Stimulated activated naive CD8-positive, alpha-beta T cell treated with anti-CD3 and anti-CD28 coated beads, Interleukin-15, Interleukin-2, amounts not matched to agents 100 ng/mL and 50 ng/mL, for 24 hours (primary cell): ENCODE data around the gene GGTLC3.
"Not testable (repeated sequence)": the region's sequence is repeated elsewhere in the genome, so short reads cannot be mapped to it uniquely, and the experiment has no call there.

Source experiments
- H3K27ac Mint-ChIP-seq: one replicate; pipeline ENCODE4 v1.8.0; 2021; ENCODE audit warnings: mild to moderate bottlenecking, mixed read lengths
- H3K27me3 Mint-ChIP-seq: one replicate; pipeline ENCODE4 v1.8.0; 2021; ENCODE audit warnings: mixed read lengths
- H3K36me3 Mint-ChIP-seq: one replicate; pipeline ENCODE4 v1.8.0; 2021; ENCODE audit warnings: low read depth, mixed read lengths
- H3K4me1 Mint-ChIP-seq: one replicate; pipeline ENCODE4 v1.8.0; 2021; ENCODE audit warnings: low read depth, mixed read lengths
- H3K4me3 Mint-ChIP-seq: one replicate; pipeline ENCODE4 v1.8.0; 2021; ENCODE audit warnings: mild to moderate bottlenecking, mixed read lengths
- H3K9me3 Mint-ChIP-seq: one replicate; pipeline ENCODE4 v1.8.0; 2021; ENCODE audit warnings: mixed read lengths

The GGTLC3 gene

GRCh38 chr22:18518061-18518460 is at the start of gene GGTLC3:
Gene GGTLC3 (minus strand): TSS chr22:18518161. CDS start chr22:18517897, 264 bp downstream.
- not testable (repeated sequence) for H3K4me3 Mint-ChIP-seq, H3K36me3 Mint-ChIP-seq, H3K27me3 Mint-ChIP-seq, H3K27ac Mint-ChIP-seq, H3K4me1 Mint-ChIP-seq, H3K9me3 Mint-ChIP-seq

DNA sequence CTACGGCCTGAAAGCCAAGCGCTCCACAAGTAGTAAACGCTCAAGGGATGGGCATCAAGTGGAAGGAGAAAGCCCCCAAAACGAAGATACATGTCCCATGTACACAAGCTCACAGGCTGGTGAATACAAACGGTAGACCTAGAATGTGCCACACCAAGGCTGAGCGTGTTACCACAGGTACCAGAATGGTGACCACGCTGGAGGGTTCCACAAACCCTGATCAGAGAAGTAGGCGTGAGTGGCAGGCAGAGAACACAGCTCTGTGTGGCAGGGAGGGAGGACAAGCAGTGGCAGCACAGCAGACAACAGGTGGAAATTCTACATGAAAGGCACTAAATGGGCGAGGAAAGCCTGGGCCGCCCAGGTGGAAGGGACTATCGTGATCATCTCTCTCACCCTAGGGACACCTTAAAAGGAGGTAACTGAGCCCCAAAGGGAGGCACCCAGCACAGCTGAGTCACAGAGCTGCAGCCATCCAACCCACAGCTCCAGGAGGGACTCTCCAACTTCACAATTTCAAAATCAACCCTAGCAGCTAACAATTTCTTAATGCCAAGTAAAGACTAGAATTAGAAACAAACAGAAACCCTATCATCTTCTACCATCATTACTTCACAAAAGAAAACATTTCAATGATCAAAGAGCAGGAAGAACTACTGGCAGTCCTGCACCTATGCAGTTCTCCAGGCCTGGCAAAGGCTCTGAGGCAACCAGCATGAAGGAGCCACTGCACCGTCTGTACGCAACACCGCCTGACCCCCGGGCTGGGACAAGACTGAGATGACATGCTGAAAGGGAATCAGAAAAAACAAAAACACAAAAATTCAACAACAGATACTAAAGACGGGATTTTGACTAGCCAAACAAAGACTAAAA is 42.4 kb upstream of the GGTLC3 start:
- H3K4me3 Mint-ChIP-seq, H3K4me1 Mint-ChIP-seq, H3K27me3 Mint-ChIP-seq, H3K9me3 Mint-ChIP-seq, H3K27ac Mint-ChIP-seq, H3K36me3 Mint-ChIP-seq: not testable (repeated sequence)

GRCh38 chr22:18558939-18559338 is 41.0 kb upstream of the GGTLC3 start:
- H3K27ac Mint-ChIP-seq, H3K36me3 Mint-ChIP-seq, H3K4me1 Mint-ChIP-seq, H3K27me3 Mint-ChIP-seq, H3K4me3 Mint-ChIP-seq, H3K9me3 Mint-ChIP-seq: not testable (repeated sequence)

- not testable (repeated sequence) for H3K4me1 Mint-ChIP-seq, H3K27ac Mint-ChIP-seq, H3K9me3 Mint-ChIP-seq, H3K4me3 Mint-ChIP-seq, H3K27me3 Mint-ChIP-seq, H3K36me3 Mint-ChIP-seq
These were observed 40.6 kb upstream of the GGTLC3 start for GRCh38 chr22:18558516-18558915.

DNA sequence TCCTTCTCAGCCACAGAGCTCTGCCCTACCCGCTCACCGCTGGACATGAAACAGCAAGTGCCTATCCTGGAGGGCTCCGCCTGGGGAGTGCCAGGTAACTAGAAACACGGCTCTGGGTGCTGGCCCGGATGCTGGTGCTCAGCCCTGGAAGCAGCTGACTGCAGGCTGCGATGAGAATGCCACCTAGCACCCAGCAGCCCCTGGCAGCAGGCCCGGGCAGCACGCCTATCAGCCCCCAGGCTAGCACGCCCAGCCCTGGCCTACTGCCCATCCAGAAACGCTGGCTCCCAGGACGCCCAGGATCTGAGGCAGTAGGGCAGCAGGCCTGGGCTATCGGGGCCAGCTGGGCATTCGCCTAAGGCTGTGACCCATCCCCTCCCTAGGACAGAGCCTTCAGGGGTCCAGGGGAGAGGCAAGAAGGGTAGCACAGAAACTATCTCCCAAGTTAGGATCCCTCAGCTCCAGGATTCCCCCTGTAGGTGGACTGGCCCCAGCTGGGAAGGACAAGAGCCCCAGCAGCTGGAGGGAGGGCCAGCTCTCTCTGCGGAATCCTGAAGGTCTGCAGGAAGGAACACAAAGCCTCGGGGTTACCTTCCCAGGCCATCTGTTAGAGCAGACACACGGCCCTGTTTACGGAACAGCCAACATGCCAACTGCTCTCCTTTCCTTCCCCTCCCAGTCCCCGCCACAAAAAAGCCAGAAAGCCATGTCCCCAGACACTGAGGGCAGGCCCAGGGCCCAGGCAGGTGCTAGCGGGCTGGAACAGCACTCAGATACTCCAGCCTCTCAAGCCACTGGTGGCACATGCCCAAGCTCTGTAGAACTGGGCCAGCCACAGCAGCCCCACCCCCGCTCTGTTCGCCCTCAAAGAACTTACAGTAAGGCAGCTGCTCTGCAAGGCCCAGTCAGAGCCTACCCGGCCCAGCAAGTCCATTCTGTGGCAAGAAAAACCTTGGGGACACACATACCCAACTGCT is 36.6 kb upstream of the GGTLC3 start:
- H3K4me1 Mint-ChIP-seq, H3K9me3 Mint-ChIP-seq, H3K27me3 Mint-ChIP-seq, H3K4me3 Mint-ChIP-seq, H3K27ac Mint-ChIP-seq, H3K36me3 Mint-ChIP-seq: not testable (repeated sequence)

DNA sequence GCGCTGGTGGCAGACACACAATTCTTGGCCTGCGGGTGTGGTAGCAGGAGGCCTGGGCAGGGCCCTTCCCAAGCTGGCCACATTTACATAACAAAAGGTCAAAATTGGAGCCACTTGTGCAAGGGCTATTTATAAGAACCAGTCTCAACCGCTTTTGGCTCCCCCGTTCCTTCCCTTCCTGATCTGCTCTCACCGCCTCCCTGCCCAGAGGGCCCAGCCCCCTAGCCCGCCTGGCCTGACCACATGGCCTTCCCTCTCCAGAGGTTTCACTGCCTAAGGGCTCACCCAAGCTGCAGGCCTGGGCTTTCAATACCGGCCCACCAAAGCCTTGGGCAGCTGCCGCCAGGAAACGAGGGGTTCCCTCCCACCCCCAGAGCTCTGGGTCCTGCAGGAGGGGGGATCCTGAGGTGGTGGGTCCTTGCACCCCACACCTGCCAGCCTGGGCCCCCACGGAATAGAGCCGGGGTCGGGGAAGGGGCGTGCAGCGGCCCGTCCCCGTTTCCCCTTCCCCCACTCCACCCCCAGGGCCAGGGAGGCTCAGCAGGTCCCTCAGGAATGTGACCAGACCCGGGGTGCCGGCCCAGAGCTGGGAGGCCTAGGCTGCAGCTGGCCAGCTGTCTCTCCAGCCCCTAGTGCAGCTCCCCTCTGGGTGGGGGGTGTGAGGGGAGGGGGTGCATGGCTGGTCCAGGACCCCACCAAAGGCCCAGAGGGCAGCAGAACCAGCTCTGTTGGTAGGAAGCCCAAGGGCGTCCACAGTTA is 35.1 kb upstream of the GGTLC3 start:
- H3K9me3 Mint-ChIP-seq, H3K4me1 Mint-ChIP-seq, H3K36me3 Mint-ChIP-seq, H3K4me3 Mint-ChIP-seq, H3K27me3 Mint-ChIP-seq, H3K27ac Mint-ChIP-seq: not testable (repeated sequence)

DNA sequence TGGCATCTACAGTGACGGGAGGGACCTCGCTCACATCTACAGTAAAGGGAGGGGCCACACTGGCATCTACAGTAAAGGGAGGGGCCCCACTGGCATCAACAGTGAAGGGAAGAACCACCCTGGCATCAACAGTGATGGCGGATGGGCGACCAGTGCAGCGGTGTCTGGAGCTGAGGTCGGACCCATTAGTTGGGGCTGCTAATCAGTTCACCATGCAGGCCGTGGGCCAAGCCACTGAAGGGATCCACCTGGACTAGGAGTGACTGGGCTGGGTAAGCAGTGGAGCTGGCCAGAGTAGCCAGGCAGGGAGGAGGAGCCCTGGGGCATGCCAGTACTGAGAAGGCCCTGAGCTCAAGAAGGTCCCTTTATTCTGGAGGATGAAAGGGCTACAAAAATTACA is 33.1 kb upstream of the GGTLC3 start:
- not testable (repeated sequence) for H3K27me3 Mint-ChIP-seq, H3K4me1 Mint-ChIP-seq, H3K27ac Mint-ChIP-seq, H3K9me3 Mint-ChIP-seq, H3K36me3 Mint-ChIP-seq, H3K4me3 Mint-ChIP-seq

DNA sequence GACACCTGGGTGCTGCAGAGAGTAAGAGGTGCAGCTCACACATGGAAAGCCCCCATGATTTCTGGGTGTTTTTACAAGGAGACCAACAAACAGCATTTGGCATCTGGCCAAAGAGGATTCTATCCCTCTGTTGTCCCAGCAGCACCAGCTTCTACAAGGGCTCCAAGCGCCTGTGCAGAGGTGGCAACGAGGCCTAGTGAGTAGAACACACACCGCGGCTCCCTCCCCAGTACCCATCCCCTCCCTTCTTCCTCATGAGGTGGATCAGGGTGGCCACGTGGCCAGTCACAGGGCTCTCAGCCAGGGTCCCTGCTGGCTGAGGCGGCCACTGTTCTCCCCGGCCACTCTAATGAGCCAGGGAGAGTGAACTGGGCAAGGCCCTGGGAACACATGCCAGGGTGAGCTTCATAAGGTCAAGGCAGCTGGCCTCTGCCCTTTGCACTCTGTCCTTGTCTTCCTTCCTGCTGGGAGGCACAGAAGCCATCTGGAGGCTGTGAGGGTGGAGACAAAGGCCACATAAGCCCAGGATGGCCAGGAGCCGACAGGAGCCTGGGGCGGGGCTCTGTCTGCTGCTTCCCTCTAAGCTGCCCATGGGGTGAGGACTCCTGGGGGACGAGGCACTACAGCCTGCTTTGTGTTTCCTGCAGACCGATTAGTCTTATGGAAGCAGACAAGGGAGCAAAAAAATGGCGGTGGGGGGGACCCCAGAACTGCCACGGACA is 31.7 kb upstream of the GGTLC3 start:
- H3K9me3 Mint-ChIP-seq, H3K4me1 Mint-ChIP-seq, H3K27ac Mint-ChIP-seq: not testable (repeated sequence)

GRCh38 chr22:18544615-18545014 is 26.7 kb upstream of the GGTLC3 start:
- H3K36me3 Mint-ChIP-seq, H3K27me3 Mint-ChIP-seq, H3K4me3 Mint-ChIP-seq, H3K4me1 Mint-ChIP-seq, H3K27ac Mint-ChIP-seq, H3K9me3 Mint-ChIP-seq: not testable (repeated sequence)

More for the DNA sequence above, 31.7 kb upstream of the GGTLC3 start:
- not testable (repeated sequence) for H3K36me3 Mint-ChIP-seq, H3K4me3 Mint-ChIP-seq, H3K27me3 Mint-ChIP-seq

DNA sequence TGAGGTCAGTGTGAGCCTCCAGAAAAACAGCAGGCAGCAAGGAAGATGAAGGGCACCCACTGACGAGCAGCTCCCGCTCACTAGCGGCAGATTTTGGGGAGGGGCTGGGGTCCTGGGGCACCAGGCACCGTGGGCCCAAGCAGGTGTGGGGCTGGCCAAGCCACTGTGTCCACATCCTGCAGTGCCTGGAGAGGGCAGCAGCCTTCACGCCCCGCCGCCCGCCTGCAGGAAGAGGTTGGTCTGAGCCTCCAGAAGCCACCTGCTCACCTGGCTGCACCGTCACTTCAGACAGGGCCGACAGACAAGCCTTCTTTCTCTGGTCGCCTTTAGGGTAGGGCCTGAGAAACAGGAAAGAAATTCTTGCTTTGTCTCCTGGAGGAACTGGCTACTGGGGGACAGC is 25.4 kb upstream of the GGTLC3 start:
- not testable (repeated sequence) for H3K4me3 Mint-ChIP-seq, H3K36me3 Mint-ChIP-seq, H3K27ac Mint-ChIP-seq, H3K27me3 Mint-ChIP-seq, H3K4me1 Mint-ChIP-seq, H3K9me3 Mint-ChIP-seq

DNA sequence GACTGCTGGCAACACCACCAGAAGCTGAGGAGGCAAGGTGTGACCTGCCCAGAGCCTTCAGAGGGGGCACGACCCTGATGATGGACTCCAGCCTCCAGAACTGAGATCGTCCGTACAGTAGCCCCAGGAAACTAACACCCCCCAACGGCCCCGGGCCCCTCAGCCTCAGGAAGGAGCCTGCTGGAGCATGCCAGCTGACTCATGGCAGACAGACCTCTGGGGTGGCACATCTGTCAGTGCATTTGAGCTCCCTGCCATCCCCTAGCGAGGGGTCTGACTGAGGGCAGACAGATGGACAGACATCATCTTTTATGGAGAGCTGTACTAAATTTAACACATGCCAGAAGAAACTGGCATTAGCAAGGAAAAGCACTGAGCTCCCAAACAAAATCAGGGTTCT is 22.0 kb upstream of the GGTLC3 start:
- H3K4me1 Mint-ChIP-seq, H3K36me3 Mint-ChIP-seq, H3K27me3 Mint-ChIP-seq, H3K9me3 Mint-ChIP-seq, H3K4me3 Mint-ChIP-seq, H3K27ac Mint-ChIP-seq: not testable (repeated sequence)

- not testable (repeated sequence) for H3K27ac Mint-ChIP-seq, H3K4me3 Mint-ChIP-seq, H3K36me3 Mint-ChIP-seq, H3K4me1 Mint-ChIP-seq, H3K9me3 Mint-ChIP-seq, H3K27me3 Mint-ChIP-seq
These were observed 16.4 kb upstream of the GGTLC3 start for GRCh38 chr22:18534315-18534714.

- not testable (repeated sequence) for H3K27ac Mint-ChIP-seq, H3K9me3 Mint-ChIP-seq, H3K4me1 Mint-ChIP-seq, H3K36me3 Mint-ChIP-seq, H3K27me3 Mint-ChIP-seq, H3K4me3 Mint-ChIP-seq
These were observed 15.7 kb upstream of the GGTLC3 start for GRCh38 chr22:18533633-18534032.

DNA sequence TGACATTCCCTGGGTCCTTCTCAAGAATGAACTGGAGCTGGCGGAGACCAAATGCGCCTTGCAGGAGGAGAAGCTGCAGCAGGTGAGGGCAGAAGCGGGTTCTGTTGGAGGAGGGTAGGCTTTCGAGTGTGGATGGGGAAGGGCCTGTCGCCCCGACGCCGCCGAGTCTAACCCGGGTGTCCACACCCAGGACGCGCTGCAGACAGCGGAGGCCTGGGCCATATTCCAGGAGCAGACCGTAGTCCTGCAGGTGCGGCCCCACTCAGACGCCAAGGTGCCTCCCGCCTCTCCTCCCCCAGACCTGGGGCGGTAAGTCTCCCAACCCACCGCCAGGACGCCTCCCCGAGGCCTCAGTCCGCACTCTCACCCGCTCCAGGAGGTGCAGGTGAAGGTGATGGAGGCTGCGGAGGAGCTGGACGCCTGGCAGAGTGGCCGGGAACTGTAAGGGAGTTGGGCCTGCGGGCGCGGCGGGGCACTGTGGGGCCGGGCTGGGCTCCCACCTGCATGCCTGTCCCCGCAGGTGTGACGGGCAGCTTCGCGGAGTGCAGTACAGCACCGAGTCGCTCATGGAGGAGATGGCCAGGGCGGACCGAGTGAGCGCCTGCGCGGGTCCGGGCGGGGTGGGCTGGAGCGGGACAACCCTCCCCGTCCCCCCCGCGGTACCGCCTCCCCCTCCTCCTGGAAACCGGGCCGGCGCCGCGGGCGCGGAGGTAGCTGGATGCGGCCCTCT is 11.6 kb upstream of the GGTLC3 start:
- not testable (repeated sequence) for H3K36me3 Mint-ChIP-seq, H3K27me3 Mint-ChIP-seq, H3K4me3 Mint-ChIP-seq, H3K9me3 Mint-ChIP-seq, H3K4me1 Mint-ChIP-seq, H3K27ac Mint-ChIP-seq
